ENCODE measurements around the gene CNTNAP4.

The CNTNAP4 gene

DNA sequence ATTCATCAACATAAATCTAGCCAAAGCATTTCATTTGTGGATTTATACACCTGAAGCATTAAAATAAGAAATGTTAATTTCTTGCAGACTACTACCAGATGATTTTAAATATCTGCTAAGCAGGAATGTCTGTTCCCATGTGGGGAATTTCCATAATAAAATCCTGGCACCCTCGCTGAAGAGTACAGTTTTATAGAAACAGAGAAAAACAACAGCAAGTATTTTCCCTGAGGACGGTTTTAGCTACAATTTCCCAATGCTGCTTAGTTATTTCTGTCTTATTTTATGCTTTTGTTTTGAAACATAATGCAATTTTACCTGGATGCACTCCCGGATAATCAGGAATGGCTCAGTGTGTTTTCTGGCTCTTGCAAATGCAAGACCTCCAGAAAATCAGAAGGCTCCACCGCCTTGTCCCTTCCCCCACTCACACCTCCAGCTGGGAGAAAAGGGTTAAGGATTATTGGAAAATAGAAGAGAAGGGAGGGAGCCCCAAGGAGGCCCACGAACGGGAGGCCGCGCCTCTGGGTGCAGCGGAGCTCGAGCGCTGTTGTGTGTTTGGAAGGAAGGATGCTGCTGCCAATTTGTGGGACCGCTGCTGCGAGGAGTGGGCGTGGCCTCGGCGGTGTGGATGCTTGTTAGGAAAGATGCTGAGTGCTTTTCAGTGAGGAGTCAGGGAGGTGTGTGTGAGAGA is at the start of gene CNTNAP4:
Gene CNTNAP4 (plus strand): TSS at position 657 of the 694 bp plus-strand sequence. CDS start 262 bp downstream, outside the sequence.
- no peak for DNase-seq (ENCODE audit: low read depth in 2 of 2)

DNA sequence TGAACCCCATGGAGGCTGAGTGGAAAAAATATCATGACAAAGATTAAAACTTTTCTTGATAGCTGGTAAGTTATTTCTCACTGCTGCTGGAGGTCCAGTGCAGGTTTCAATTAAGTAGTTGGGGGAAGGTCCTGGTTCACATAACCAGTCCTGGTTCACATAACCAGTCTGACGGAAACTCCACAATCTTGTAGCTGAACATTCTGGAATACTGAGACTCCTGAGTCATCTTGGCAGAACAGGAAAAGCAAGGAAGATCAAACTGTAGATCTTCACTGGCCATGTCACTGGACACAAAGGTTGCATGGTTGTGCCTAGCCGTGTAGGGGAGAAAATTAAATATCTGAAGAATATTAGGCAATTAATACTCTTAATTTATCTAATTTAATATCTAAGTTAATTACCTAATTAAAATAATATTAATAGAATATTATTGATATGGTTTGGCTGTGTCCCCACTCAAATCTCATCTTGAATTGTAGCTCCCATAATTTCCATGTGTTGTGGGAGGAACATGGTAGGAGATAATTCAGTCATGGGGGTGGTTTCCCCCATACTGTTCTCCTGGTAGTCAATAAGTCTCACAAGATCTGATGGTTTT is 48.6 kb upstream of the CNTNAP4 start:
- DNase-seq (ENCODE audit: low read depth in 2 of 2), result no peak

DNA sequence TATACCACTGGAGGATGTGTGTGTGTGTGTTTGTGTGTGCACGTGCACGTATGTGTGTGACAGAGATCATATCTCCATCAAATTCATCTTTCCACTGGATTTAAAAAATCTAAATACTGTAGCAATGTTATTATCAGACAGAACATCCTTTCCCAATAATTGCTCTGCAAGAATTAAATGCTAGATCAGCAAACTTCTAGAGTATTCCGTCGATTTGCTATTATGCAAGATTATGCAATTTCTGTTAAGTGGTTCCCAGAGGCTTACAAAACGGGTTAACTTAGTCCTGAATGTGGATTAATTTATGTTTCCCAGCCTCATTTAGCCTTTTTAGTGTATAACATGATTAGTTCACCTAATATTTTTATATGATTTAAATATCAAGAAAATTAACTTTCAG is 44.5 kb upstream of the CNTNAP4 start:
- no peak for DNase-seq (ENCODE audit: low read depth in 2 of 2)

DNA sequence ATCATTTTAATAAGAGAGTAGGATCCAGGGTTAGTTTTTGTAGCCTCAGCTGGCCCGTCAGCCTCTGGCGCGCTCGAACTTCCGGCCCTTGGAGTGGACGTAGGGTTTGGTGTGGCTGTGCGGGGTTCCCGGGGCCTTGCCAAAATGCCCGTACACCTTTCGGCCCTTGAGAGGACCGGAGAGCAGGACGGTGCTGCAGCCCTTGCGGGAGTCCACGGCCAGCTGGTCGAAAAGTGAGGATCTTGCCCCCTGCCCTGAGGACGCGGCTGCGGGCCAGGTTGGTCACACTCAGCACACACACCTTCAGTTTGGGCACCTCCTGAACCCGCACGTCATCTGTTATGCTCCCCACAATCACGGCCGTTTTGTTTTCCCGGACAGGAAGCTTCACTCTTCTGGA is 42.2 kb upstream of the CNTNAP4 start:
- DNase-seq (ENCODE audit: low read depth in 2 of 2), result no peak

DNA sequence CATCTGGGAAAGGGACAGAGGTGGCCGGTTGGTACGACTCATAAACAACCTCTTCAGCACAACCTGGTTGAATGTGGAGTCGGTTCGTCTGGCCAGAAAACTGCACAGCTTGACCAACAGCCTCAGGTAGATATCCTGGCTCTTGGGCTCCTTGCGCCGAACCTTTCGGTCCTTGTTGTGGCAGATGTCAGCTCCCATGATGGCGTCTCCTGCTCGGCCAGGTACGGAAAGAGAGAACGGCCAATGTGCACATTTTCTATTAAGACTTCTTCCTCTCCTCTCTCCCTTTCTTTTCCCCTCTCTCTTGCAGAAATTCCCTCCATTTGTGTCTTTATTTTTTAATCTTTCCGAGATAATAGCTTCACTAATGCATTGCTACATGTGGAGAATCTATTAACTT is 41.8 kb upstream of the CNTNAP4 start:
- DNase-seq (ENCODE audit: low read depth in 2 of 2), result no peak

DNA sequence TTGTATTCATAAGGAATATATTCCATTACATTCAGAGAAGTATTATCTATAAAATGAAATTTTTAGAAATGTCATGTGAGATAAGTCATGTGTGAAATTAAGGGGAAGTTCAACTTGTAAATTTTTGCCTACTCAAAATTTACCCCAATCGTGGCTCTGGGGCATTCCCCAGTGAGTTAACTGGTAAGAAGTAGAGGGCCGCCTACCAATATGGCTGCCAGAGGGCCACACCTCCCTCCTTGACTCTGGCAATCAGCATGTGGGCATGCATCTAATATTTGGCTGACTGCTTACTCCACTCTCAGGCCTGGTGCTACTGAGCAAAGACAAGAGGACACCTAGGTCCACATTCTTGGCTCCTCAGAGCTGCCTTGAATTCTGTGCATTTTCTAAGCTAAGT is 39.7 kb upstream of the CNTNAP4 start:
- DNase-seq (ENCODE audit: low read depth in 2 of 2), result no peak

DNA sequence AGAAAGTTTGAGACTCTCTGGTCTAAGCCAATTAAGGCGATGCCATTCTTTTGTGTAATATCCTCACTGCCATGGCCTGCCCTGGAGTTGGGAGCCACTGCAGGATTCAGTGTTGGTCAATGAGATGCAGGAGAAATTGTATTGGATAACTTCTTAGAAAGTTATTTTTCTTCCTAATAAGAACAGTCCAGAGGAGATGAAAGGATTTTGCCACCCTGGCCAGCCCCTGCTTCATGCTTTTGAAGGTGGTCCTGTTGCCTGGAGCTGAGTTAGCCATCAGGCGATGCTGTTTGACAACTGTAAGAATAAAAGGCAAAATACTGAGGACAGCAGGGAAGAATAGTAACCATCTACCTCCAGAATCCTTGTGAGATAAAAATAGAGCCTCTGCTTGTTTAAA is 35.4 kb upstream of the CNTNAP4 start:
- no peak for DNase-seq (ENCODE audit: low read depth in 2 of 2)

DNA sequence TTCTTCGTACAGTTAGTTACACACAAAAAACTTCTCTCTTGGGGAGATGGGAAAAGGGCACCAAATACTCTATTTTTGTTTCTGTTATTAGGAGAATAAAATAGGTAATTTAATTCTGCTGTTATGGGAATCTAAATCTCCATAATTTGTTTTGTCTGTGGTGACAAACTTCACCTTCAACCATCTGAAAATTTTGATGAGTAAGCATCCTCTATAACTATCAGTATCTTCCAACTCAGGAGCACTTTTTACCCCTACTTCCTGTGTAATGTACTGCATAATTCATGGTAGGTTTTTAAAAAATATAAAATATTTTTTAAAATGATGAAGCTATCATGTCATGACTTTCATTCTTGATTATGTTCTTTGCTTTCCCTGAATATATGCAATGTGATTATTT is 33.6 kb upstream of the CNTNAP4 start:
- no peak for DNase-seq (ENCODE audit: low read depth in 2 of 2)

DNA sequence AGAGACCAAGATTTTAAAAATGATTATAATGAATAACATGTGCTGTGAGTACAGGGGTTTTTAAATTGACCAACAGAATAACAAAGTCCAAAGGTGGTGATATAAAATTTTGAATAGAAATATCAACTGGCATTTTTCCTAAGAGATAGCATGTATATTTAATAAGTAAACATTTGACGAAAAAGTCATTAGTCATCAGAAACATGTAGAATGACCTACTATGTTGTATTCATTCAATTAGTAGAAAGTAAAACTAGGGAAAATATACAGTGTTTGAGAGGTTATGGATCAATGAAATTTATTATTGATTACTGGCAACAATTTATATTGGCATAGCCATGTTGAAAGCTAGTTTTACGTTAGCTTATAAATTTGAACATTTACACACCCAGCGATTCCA is 30.6 kb upstream of the CNTNAP4 start:
- no peak for DNase-seq (ENCODE audit: low read depth in 2 of 2)

DNA sequence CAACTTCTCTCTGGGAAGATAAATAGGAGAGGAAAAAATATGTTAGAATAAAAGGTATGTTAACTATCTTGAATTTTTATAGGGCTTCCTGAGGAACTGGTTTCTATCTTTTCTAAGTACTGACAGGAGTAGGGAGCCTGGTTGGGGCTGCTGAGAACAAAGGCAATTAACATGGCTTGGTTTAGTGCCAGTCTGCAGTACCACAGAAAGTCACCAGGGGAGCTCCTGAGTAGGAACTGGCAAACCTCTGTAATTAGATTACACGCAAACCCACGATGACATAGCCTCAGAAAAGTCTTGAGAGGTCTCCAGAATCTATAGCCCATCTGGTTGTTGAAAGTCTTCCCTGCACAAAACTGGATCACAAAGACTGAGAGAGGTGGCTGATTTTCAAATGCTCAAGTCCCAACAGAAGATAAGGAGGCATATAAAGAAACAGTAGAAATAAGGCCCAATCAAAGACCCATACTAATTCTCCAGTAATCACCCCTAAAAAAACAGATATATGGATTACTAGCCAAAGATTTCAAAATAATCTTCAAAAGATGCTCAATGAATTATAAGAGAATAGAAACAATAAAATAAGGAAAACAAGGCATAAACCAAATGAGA is 11.7 kb upstream of the CNTNAP4 start:
- no peak for DNase-seq (ENCODE audit: low read depth in 2 of 2)

DNA sequence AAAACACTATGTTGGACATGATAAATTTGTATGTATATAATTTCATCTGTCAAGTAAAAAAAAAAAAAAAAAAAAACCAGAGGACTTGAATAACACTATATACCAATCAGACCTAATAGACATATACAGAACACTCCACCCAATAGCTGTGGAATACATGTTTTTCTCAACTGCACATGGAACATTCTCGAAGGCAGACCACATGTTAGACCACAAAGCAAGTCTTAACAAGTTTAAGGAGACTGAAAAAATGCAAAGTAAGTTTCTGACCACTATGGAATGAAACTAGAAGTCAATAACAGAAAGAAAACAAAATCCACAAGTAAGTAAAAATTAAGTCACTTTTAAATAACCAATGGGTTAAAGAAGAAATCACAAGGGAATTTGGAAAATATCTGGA is 8.4 kb upstream of the CNTNAP4 start:
- DNase-seq (ENCODE audit: low read depth in 2 of 2), result no peak

DNA sequence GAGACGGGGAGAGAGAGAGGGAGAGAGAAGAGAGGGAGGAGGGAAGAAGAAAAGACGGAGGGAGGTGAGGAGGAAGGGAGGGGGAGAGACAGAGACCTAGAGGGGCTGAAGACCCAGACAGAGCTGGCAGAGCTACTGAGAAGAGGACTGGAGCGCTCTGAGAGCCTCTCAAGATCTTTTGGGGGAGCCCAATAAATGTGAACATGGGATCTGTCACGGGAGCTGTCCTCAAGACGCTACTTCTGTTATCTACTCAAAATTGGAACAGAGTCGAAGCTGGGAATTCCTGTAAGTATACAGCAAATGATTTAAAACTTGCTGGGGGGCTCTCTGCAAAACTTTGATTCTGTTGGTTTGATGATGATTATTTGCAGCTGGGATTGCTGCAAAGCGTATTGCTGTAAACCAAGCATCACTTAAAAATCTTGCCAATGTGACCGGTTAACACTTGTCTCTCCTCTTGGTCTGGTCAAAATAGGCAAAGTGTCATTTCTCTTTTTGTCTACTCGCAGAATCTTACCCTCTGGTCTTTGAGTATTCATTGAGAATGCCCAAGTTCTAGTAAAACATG is 344 bp downstream of the CNTNAP4 start:
- DNase-seq (ENCODE audit: low read depth in 2 of 2), result no peak

DNA sequence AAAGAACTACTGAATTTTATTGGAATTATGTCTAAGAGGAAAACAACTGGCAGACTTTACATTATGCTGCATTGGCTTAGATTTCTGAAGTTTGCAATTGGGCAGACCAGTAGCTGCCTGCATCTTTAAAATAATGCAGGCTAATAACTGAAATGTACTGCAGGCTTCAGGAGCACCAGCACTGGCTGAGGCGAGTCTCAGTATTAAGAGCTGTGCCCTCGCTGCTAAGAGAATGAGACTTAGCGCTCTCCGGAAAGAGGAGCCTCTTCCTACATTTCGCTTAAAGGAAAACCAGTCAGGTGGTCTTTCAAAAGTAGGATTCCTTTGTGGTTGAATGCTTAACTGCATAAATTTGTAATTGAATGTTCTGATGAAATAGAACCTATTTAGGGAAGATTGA is 885 bp downstream of the CNTNAP4 start:
- DNase-seq (ENCODE audit: low read depth in 2 of 2), result no peak

DNA sequence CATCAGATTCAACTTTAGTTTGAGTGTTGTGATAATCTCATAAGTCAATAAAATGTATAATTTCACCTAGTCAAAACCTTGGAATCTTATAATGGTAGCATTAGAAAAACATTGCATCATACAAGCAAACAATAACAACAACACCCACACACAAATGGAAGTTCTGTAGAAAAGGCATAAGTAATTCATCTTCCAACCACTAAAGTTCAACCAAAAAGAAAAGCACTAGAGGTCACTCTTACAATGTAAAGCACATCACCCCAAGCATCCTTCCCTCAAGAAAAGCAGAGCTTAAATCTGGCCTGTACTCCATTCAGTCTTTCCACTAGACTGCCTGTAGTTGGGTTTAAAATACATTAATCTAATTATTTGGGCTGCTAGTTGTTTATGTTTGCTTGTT is 1.8 kb downstream of the CNTNAP4 start:
- DNase-seq (ENCODE audit: low read depth in 2 of 2), result no peak

DNA sequence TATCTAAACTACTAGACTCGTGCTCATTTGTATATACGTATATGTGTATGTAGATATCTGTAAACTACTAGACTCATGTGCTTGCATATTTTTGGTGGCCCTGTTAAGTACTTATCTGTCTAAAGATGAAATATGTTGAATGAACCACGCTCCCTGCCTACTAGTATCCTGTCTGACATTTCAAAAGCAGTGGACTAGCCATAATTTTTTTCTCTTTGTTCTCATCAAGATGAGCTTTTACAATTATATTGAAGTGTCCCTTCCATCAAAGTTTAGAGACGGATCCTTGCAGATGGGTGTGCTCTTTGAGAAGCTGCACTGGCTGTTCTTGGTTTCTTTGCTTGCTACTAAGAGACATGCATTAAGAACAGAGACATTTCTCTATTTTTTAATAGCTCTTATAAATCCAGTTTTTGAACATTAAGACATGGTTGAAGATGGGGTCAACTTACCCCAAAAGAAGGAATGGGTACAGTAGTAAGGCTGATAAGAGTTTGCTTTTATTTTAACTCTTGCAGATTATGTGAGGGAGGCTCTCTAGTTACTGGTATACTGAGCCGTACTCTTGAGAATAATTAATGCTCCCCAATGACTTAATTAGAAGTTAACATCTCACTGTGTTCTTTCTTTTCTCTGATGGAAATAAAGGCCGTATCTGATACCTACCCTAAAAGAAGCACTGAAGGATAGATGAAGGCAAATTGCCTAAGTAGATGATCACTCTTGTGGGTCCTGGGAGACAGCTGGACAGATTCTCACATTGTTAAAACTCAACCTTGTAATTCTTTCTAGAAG is 3.4 kb downstream of the CNTNAP4 start:
- DNase-seq (ENCODE audit: low read depth in 2 of 2), result no peak

DNA sequence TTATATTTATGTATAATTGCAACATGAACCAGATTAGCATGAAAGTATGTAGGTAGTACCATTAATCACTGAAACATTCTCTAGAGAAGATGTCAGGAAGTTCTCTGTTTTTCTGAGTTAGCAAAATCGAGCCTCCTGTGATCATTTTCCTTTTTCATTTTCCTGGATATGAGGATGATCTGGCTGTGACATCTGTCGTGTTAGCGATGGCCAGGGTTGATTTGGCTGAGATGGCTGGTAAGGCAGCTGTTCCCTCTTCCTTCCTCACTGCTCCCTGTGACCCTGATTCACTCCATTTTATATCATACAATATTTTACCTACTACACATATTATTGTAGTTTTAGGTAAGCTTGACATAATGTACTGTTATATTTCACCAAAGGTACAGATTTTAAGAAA is 10.3 kb downstream of the CNTNAP4 start:
- DNase-seq (ENCODE audit: low read depth in 2 of 2), result no peak

DNA sequence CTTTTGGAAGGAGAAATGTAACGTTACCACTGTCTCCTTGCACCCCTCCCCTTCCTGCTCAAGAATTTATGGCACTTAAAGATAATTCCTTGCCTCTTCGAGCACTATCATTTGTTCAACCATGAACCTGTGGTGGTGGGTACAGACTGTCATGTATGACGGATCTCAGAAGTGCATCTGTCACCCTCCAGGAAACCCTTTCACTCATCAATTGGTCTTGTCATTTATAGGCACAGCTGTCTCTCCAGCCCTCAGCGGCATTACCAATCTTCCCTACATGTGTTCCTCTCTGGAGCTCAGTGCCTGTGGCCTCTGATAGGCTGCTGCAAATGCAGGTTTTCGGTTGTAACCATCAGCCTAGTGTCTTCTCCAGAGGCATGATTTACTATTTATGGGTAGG is 15.0 kb downstream of the CNTNAP4 start:
- no peak for DNase-seq (ENCODE audit: low read depth in 2 of 2)

DNA sequence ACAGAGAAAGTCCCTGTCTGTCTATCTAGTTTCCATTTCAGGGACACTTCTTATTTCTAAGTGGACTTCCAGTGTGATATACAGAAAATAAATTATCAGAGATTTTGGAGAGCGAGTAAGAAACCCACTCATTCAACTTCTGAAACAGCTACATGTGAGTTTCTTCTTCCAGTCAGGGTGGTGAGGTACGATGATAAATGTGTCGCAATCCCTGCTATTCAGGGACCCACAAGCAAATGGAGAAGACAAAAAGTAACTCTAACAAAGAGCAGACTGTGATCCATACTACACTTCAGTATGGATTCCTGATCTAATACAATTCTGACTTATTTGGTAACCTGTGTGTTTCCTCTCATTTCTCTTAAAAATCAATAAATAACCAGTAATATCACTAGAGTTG is 16.8 kb downstream of the CNTNAP4 start:
- DNase-seq (ENCODE audit: low read depth in 2 of 2), result no peak

DNA sequence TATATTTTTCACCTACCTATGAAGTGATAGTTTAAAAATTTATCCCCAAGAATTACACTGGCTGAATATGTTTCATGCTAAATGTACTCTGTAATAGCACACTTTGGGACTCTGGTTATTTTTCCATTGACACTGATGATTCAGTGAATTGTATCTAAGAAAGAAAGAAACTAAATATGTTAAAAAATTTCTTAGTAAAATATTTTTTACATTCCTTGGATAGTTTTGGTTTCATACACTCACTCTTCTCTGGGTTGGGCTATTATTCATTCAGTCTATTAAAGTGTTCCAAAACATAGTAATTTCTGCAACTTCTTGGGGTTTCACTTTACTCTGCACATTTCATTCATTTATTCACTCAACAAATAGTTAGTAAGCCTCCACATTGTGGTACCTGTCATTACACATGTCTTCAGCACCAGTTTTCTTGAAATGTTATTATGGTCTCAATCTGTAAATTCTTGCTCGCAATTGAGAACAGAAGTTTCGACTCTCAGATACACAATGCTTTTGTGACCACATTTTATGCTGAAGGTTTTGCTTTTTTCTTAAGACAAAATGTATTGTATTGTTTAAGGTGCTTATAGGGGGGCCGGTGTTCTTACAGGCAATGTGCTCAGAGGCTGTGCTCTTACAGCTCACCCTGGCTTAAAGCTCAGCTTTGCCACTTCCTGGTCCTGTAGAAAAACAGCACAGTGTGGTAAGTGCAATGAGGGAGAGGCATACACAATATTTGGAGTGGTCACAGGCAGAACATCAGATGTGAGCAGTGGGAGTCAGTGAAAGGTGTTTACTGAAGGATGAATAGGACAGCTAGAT is 17.4 kb downstream of the CNTNAP4 start:
- DNase-seq (ENCODE audit: low read depth in 2 of 2), result no peak

DNA sequence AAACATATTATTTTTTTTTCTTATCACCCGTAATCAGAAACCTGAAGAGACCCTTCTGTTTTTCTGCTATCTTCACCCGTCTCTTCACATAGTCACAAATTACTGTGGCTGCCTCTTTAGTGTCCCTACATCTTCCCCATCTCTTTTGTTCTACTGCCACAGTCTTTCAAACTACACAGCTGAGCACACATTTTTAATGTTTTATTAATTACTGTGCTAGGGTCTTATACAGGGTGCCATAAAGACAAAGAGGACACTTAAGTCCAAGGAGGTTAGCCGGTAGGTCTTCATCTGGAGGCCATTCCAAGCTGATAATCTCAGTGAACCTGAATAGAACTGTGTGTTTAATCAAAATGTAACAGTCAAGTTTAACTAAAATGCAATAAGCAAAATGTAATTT is 20.7 kb downstream of the CNTNAP4 start:
- no peak for DNase-seq (ENCODE audit: low read depth in 2 of 2)

DNA sequence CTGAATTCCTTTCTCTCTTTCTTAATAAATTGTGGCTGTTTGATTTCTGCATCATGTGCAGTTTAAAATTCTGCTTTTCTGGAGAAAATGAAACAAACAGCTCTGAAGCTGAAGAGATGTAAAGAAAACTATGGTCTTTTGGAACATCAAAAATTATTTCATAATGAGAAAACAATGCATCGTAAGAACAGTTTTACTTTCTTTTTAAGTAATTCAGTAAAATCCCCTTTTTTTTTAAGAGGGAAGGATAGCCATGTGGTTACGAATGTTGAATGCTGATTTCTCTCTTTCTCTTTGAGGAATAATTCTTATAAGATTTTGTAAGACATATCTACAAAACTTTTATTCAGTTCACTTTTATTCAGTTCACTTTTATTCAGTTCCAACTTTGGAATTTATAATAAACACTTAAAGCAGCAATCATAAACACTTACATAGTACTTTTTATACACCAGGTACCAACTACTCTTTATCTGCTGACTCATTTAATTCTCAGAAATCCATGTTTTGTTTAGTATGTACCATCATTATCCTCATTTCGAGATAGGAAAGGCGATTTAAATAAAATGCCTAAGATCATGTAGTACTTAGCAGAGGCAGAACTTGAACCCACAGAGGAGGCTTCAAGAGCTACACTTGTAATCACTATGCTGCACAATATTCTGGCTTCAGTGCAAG is 26.6 kb downstream of the CNTNAP4 start:
- no peak for DNase-seq (ENCODE audit: low read depth in 2 of 2)
